NCI-H2196 (cell line): Measurements from ENCODE around the gene LMO2.
A peak's percentile ranks its signal among the peaks of the same experiment; 100 is the strongest.

Experiments used
- DNase-seq: peaks from one replicate; lab custom pipeline; 2025; ENCODE audit not compliant: unreplicated experiment; lab: John Stamatoyannopoulos, UW

LMO2 gene

DNA sequence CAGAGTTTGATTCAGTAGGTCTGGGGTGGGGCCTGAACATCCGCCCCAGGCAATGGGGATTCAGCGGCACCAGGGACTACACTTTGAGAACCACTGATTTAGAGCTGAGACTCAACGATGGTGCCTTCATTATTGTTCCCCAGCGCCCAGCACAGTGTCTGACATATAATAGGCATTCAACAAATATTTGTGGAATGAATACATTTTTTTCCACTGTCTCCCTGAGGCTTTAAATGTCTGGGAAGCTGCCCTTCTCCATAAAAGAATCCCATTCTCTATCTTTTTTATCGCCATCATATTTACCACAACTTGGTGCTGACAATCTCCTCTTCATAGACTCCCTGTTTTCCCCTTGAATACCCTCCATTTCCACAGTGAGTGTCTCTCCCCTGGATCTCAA, 23.6 kb upstream of the LMO2 start:
- DNase-seq: no peak

DNA sequence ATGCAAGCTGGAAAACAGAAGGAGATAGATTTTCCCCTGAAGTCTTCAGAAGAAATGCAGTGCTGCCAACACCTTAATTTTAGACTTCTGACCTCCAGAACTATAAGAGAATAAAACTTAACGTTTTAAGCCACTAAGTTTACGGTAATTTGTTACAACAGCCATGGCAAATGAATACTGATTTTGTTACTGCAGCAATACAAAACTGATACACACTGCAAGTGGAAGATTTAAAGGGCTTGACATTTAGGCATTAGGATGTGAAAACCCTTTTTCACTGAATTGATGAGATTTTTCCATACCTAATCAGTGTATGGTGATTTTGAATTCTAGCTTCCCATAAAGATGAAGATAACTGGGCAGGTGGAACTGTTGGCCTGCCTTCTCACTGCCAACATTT, 22.1 kb upstream of the LMO2 start:
- no peak for DNase-seq

DNA sequence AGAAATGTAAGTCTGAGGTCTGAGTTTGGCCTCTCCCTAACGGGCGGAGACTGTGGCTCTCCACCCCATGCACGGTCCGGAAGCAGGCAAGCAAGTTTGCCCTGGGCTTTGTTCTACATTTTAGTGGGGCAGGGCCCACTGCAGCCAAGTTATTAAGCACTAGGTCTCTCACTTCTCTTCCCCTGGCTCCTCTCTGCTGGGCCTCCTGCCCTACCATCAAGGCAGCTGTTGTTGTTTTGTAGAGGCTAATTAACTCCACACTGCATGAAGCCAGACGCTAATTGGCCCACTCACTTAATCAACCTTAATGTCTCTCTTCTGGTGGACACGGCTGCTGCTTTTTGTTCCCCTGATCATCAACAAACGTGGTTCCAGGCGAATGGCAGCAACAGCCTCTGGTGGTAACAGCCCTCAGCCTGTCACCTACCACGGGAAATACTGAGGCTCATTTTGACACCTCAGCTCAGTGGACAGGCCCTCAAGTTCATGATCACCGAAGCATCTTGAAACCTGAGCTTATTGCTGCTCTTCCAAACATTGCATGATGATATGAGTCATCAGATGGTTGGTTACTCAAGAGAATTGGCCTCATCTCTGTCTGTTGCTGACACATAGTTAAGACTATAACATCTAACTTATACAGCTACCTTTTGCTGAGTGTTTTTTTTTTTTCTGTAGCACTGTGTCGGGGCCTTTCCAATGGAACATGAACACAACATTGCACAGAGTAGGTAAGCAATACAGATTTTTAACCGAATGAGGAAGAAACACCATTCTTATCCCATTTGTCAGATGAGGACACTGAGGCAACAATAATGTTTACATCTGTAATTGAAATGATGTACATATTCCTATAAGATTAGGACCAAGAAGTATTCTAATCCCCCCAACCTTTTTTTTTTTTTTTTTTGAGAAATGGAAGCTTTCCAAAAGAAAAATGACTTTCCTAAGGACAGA, 20.8 kb upstream of the LMO2 start:
- peak; percentile 57 for DNase-seq

DNA sequence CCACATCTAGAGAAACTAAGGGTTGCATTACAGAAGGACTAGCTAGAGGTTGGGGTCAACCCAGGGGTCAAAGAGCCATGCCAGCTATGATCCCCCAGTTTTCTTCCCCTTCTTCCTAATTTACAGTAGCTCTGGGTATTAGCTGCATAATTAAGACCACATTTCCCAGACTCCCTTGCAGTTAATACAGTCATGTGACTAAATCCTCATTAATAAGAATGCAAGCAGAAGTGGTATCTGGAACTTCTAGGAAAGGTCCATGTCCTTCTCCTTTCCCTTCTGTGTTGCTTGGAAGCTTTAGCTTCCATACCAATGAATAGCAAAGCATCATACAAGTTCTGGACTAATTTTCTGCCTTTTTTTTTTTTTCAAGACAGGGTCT, 19.1 kb upstream of the LMO2 start:
- no peak for DNase-seq

DNA sequence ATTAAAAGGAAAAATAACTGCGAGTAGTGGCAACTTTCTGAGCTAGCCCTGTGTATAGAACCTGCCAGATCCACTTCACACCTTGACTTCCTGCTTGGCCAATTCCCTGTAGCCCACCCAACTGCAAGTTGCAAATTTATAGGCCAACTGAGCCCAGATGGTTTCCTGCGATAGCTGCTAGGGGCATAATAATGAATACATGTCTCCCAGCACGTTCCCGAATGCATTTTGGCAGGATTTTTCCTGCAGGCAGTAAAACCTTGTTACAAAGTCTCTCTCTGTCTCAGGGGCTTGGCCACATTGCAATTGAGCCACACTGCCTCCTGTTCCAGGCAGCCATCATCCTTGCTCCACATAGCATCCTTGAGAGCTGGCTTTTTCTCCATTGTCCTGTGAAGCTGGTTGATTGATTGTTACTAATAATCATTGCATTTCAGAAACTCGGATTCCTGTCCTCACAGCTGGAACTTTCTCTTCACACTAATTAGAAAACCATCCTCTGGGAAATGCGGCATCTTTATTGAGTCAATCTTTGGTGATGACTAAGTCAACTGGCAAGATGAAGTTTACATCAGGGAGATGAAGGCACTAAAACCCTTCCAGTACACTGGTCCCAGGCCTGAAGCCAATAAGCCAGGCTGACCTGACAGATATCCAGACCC, 18.6 kb upstream of the LMO2 start:
- DNase-seq: no peak

DNA sequence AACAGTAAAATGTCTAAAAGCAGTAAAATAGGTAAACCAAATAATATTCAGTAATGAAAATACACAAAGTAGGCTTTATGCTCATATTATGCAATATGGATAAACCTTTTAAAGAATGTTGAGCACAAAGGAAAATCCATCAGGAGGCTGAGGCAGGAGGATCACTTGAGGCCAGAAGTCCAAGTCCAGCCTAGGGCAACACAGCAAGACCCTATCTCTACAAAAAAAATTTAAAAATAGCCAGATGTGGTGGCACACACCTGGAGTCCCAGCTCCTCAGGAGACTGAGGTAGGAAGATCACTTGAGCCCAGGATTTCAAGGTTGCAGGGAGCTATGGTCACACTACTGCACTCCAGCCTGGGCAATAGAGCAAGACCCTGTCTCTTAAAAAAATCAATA, 17.7 kb upstream of the LMO2 start:
- DNase-seq: no peak

DNA sequence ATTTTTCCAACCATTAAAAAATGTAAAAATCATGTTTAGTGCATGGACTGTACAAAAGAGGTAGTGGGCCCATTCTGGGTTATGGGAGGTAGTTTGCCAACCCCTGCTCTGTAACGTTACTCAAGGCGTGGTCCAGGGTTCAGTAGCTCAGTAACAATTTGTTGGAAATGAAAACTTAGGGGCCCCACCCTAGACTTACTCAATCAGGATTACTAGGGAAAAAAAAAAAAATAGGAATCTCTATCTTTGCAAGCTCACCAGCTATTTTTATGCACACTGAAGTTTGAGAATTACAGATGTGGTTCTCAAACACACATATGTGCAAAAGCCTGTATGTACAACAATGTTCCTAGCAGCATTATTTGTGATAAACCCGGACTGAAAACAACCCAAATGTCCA, 17.3 kb upstream of the LMO2 start:
- DNase-seq: no peak

DNA sequence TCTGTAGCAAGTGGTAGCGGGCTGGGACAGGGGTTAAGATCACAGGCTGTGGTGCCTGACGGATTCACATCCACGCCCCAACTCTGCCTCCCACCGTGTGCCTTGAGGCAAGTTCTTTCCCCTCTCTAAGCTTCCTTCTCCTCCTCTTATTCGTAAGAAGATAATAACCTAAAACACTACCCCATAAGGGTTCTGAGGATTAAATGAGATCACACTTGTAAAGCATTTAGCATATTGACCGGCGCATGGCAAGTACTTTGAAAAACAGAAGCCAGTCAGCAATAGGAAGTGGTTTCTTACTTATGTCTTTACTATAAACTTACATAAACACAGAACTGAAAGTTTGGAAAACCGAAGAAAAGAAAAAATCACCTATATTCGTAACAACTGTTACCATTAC, 15.5 kb upstream of the LMO2 start:
- DNase-seq: no peak

DNA sequence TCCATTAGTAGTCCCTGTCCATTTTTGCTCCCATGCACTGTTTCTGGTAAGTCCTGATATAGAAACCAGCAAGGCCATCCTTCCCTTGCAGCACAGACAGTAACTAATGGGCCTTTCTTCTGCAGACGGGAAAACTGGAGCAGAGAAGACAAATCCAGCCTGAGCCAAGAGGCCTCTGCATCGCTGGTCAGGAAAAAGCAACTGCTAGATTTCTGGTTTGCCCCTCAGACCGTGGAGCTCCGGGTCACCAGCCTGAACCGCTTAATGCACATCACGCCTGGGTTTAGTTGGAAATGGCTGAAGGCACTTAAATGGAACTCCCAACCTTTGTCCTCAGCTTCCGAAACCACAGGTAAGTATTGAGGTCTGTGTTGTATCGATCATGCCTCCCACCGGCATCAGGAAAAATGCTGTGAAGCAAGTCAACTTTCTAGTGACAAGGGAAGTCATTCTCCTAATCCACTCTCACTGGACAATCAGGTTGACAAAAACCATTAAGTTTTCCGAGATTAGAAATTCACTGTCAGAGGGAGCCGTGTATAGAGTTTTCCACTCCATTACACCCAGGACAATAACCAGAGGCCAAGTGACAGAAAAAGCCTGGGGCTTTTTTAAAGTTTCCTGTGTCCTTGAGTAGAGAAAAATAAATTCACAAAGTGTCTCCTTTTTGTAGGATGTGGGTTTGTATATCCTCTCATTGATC, 14.8 kb upstream of the LMO2 start:
- no peak for DNase-seq

DNA sequence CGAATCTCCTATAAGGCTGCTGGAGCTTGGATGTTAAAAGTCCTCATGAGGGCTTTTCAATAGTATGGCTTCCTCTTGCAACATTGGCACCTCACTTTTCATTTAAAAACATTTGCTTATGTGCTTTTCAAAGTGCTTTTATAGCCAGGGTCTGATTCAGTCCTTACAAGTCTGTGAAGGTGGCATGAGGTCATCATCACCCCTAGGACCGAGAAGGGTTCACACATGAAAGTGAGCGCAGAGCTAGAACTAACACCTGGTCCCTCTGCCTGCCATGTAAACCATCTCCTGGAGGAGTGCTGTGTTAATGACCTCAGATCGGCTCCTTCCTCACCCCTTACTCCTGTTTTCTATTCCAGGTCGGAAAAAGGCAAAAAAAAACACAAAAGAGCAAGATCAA, 12.2 kb upstream of the LMO2 start:
- no peak for DNase-seq

DNA sequence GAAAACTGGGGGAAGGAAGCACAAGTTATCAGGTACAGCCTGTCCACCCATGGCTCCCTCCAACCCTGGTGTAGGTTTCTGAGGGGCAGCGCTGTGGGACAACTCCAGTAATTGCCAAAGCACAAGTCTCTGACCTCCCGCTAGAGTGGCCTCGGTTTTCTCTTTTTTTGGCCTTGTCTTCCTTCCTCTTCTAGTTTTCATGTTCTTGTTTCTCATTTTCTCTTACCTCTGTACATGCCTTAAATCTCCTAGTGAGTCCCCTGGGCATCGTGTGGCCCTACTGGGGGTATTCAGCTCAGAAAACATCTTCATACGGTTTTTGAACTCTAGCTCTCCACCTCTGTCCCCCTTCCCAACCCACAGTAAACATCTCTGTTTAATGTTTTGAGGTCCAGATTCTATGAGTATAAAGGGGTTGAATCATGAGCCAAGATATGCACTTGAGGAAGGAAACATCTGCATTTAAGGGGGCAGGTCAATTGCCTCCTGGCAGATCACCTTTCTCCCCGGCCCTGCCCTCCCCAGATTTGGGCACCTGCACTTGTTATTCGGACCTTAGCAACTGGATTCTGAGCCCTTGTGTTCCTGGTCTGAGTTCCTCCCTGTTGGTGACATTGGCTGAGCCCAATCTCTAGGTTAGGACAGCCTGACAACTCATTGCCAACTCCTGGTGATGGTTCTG, 8.4 kb upstream of the LMO2 start:
- no peak for DNase-seq

DNA sequence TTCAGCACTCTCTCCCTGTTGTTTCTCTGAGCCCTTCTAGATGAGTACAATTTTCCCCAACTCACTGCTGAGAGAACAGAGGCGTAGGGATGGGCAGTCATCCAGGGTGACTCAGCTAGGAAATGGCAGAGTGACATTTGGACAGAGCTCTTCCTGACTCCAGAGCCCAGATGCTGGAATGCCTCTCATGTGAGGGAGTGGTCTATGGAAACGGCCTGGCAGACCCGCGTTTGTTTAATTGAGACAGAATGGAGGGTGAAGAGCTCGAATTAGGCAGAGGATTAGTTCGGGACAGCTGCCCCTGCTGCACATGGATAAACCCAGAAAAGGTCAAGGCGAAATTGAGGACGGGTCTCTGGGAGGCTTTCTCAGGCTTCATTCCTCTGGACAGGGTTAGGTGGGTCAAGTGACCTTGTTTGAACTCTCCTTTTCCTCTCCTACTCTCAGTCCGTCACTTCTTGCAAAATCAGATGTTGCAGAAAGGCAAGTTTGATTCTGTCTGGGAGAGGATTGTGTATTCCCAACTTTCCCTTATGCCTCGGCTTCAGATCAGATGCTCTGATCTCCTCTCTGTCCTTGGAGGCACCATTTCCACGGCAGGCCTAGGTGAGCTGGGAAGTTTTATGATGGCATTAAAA, 7.6 kb upstream of the LMO2 start:
- DNase-seq: no peak

DNA sequence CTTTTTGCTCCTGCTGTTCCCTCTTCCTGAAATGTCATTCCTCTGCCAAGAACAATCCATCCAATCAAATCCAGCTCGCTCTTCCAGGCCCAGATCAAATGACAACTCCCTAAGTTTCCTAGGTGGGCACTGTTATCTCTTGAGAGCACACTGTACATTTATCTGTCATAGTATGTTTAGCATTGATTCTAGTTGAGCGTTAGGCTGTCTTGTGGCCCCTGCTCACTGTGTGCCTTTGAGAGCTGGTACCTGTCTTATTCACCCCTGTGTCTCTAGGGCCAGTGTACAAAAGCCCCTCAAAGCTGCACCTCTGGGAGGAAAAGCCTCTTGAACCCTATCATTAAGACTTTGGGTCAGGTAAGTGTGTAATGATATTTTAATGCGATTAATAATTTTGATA, 7.1 kb upstream of the LMO2 start:
- DNase-seq: no peak

DNA sequence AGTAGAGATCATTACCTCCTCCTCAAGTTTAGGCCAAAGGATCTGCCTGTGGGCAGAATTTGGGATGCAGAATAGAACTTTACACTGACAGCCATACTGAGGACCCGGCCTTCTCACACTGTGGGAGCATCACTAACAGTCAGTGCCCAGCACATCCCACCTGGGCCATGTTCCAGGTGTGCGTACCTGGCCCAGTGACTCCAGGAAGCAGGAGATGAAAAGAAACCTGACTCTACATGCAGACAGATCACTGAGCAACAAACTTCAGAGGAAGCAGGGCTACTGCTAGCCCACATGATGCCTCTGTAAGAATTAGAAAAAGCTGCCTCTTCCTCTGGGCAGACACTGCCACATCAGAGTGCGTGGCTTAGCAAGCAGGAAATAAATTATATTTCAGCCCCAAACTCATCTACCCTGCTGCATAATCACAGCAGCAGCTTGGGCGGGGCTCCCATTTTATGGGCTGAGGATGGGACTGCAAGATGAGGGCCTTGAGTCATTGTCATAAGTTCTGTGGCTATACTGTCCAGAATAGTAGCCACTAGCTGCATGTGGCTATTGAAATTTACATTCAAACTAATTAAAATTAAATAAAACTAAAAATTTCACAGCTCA, 6.0 kb upstream of the LMO2 start:
- DNase-seq: peak; percentile 41

DNA sequence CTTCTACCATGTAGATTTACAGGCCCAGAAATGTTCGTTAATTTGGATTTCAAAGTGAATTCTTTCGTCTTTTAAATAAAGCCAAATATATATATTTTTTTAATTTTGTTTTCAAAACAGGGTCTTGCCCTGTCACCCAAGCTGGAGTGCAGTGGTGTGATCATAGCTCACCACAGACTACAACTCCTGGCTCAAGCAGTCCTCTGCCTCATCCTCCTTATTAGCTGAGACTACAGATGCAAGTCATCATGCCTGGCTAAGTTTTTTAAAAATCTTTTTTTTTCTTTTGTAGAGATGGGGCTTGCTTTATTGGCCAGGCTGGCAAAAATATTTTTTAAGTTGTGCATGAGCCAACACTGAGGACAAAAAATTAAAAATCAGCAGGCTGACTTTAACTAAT, 5.0 kb upstream of the LMO2 start:
- no peak for DNase-seq

DNA sequence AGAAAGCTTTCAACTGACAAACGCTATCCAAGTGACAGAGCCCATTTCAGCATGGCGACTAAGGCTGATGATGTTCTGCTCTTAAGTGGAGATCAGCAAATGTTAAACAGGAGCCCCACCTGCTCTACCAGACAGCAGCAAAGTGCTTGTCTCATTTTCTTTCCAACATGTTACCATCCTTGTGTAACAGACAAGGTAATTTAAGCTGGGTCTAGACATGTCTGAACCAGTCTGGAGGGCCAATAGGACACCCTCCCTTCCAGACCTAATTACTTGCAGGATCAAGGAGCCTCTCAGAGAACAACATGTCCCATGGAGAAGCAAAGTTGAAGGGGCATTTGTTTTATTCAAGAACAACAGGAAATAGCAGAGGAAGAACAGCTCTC, 3.9 kb upstream of the LMO2 start:
- DNase-seq: peak; percentile 30

DNA sequence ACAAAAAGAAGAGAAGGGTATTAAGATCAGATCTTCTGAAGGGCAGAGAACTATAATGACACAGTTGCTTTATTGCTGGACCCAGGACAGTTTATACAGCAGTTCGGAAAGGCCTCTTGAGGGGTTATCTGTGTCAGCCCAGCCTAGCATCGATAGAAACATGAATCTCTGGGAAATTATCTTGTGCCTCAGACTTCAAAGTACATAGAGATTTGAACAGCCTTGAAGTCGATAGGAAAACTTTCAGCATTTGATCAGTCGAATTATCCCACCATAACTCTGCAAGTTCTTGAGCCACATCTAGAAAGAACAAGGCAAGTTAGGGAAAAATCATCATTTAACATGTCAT, 2.5 kb upstream of the LMO2 start:
- DNase-seq: no peak

DNA sequence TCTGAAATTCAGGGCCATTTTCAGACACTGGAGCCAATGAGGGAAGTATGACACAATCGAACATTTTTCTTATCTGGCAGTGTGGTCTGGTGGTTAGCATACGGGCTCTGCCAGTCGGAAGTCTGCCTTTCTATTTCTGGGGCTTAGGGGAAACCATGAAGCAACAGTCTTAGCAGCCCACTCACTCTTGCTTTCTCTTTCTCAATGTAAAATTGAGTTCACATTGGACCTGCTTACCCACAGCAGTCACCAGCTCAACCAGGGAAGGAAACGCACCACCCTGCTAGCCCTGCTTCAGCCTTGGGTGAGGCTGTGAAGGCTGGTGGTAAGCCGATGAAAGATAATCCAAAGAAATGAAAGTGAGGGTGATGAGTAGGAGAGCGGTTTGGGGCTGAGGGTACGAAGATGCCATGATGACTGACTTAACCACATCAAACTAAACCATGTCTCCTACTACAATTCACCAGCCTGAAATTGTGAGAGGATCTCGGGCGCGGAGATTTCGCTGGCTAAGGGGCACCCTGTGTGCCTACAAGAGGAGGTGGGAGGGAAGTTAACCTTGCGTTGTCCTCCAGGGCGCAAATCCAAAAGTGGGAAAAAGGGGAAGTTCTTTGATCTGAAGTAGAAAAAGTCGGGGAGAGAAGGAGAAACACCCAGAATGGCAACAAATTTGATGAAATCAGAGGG, 2.0 kb upstream of the LMO2 start:
- no peak for DNase-seq

DNA sequence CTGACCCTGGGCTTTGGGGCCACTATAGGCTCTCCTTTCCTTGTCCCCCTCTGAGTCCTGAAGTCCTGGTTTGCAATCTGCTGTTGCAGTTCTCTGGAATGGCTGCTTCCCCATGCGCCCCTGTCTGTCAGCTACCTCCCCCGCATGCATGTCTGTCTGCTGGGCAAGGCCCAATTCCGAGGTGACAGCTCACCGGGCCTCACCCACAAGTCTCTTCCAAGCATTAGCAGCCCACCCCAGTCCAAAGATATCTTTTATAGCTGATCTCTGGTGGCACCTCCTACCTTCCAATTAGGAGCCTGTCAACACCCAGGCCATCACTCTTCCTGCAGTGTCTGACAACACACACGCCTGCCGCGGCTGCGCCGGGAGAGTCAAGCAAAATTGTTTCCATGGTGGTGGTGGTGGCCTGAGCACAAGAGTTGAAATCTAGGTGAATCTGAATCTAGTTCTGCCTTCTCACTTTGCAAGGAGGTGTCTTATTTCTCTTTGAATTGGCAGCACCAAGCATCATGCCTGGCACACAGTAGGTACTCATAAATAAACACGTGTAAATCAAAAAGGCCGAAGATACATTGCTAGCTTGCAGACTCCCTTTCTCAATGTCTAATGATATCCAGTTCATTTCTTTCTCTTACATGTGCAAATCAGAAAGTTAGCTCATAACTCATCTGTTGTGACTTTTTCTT, 1.2 kb upstream of the LMO2 start:
- DNase-seq: no peak
